Measurements from ENCODE around the gene MAP3K20.

- TF ChIP-seq, protein P1, sequence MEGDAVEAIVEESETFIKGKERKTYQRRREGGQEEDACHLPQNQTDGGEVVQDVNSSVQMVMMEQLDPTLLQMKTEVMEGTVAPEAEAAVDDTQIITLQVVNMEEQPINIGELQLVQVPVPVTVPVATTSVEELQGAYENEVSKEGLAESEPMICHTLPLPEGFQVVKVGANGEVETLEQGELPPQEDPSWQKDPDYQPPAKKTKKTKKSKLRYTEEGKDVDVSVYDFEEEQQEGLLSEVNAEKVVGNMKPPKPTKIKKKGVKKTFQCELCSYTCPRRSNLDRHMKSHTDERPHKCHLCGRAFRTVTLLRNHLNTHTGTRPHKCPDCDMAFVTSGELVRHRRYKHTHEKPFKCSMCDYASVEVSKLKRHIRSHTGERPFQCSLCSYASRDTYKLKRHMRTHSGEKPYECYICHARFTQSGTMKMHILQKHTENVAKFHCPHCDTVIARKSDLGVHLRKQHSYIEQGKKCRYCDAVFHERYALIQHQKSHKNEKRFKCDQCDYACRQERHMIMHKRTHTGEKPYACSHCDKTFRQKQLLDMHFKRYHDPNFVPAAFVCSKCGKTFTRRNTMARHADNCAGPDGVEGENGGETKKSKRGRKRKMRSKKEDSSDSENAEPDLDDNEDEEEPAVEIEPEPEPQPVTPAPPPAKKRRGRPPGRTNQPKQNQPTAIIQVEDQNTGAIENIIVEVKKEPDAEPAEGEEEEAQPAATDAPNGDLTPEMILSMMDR (IDR thresholded peaks at IDR 0.05; ENCODE audit: borderline replicate concordance, extremely low read depth, low read length, poor library complexity, severe bottlenecking) = no peak
- TF ChIP-seq EZH2 (IDR thresholded peaks at IDR 0.05; ENCODE audit: borderline replicate concordance, low read depth, low read length, severe bottlenecking) = no peak
These were observed 28.5 kb downstream of the MAP3K20 start for GRCh38 chr2:173104156-173104555.

Data from DND-41 (cell line).